SK-MEL-5 (cell line): ENCODE measurements around the gene CAMK2A. TPM values are rescaled to one million over a fixed set of nuclear protein-coding genes. Genes with fewer than 3 reads are reported as not detected.

Experiments used
- DNase-seq: peaks from one replicate; pipeline ENCODE4 v3.0.0-alpha.2; 2016; ENCODE audit warnings: low read depth, low spot score
- in situ Hi-C: cut with HindIII; loops from 2 replicates; pipeline ENCODE4 v1.10.0; 2016; ENCODE audit warnings: low sequenced_read_pairs, high pct_unique_total_duplicates, low pct_unique_long_range_greater_than_20kb
- total RNA-seq: library from RNA; depleted of rRNA; stranded (reverse); fragments of >200 nt; shearing (Covaris generic); gene quantifications from 2 replicates; pipeline ENCODE4 v1.2.3, GENCODE V29; 2014

The CAMK2A gene
- total RNA-seq, 1 experiment from 2014 or later, result not detected

GRCh38 chr5:150293091-150293941 is 3.7 kb upstream of the CAMK2A start:
- in situ Hi-C loops, result no loop called here
- DNase-seq, result no peak

- DNase-seq, result no peak
- in situ Hi-C loops, result no loop called here
Measured at GRCh38 chr5:150291388-150292385, 2.1 kb upstream of the CAMK2A start.

GRCh38 chr5:150288791-150289190 is 782 bp downstream of the CAMK2A start:
- in situ Hi-C loops, result no loop called here
- DNase-seq, result no peak

- in situ Hi-C loops, result no loop called here
- DNase-seq, result no peak
Measured at GRCh38 chr5:150288361-150288760, 1.2 kb downstream of the CAMK2A start.

GRCh38 chr5:150286820-150287219 is 2.8 kb downstream of the CAMK2A start:
- in situ Hi-C loops, result no loop called here
- peak; percentile 27 for DNase-seq

GRCh38 chr5:150285114-150285513 is 4.5 kb downstream of the CAMK2A start:
- DNase-seq, result no peak
- in situ Hi-C loops, result no loop called here

- no peak for DNase-seq
- in situ Hi-C loops, result no loop called here
Measured at GRCh38 chr5:150284311-150284710, 5.3 kb downstream of the CAMK2A start.

GRCh38 chr5:150283904-150284303 is 5.7 kb downstream of the CAMK2A start:
- in situ Hi-C loops, result no loop called here
- DNase-seq, result no peak

GRCh38 chr5:150281987-150282386 is 7.6 kb downstream of the CAMK2A start:
- no peak for DNase-seq
- in situ Hi-C loops, result no loop called here

GRCh38 chr5:150279330-150280020 is 10.1 kb downstream of the CAMK2A start:
- in situ Hi-C loops, result no loop called here
- no peak for DNase-seq

GRCh38 chr5:150278916-150279315 is 10.7 kb downstream of the CAMK2A start:
- no peak for DNase-seq
- in situ Hi-C loops, result no loop called here

- no peak for DNase-seq
- in situ Hi-C loops, result no loop called here
Measured at GRCh38 chr5:150278046-150278730, 11.4 kb downstream of the CAMK2A start.

GRCh38 chr5:150277043-150277442 is 12.5 kb downstream of the CAMK2A start:
- in situ Hi-C loops, result no loop called here
- DNase-seq, result no peak

- in situ Hi-C loops, result no loop called here
- DNase-seq, result no peak
Measured at GRCh38 chr5:150274811-150275210, 14.8 kb downstream of the CAMK2A start.

- DNase-seq, result peak; percentile 81
- in situ Hi-C loops, result no loop called here
Measured at GRCh38 chr5:150272531-150272930, 17.0 kb downstream of the CAMK2A start.

- DNase-seq, result no peak
- in situ Hi-C loops, result no loop called here
Measured at GRCh38 chr5:150271923-150272322, 17.6 kb downstream of the CAMK2A start.

GRCh38 chr5:150271296-150271692 is 18.3 kb downstream of the CAMK2A start:
- in situ Hi-C loops, result no loop called here
- no peak for DNase-seq
